Measurements from ENCODE around the gene ZW10. TPM values are rescaled to one million over a fixed set of nuclear protein-coding genes. Genes with fewer than 3 reads are reported as not detected.
"Not testable (repeated sequence)": the region's sequence is repeated elsewhere in the genome, so short reads cannot be mapped to it uniquely, and the experiment has no call there.

Gene ZW10
- total RNA-seq, 1 donor from 2014 or later = 24.4 TPM

GRCh38 chr11:113730887-113731726 lies 42.4 kb downstream of the ZW10 start:
- DNase-seq (ENCODE audit: low spot score) = no peak
- Mint-ChIP-seq H3K4me1 (ENCODE audit: low read depth) (peaks cover under 1% of the 10 kb centered on the region), H3K4me3 (ENCODE audit: low read depth) (no peak overlapping the region), H3K27me3 (ENCODE audit: low read depth) (no peaks in the 10 kb centered on the region), H3K36me3 (ENCODE audit: low read depth) (peaks cover 24% of the 10 kb centered on the region), H3K9me3 (no peaks in the 10 kb centered on the region), H3K27ac (no peak overlapping the region)
- intact Hi-C loops (cut with micrococcal nuclease) = loop anchor here (1.0 kb wide), 1 partner anchor 426 kb away; no protein-coding TSS in a partner anchor

GRCh38 chr11:113729456-113729855 lies 44.0 kb downstream of the ZW10 start:
- Mint-ChIP-seq H3K9me3 (no peaks in the 10 kb centered on the region), H3K27ac (no peak overlapping the region), H3K4me3 (ENCODE audit: low read depth) (no peak overlapping the region), H3K4me1 (ENCODE audit: low read depth) (peaks cover 3% of the 10 kb centered on the region), H3K36me3 (ENCODE audit: low read depth) (peaks cover 18% of the 10 kb centered on the region), H3K27me3 (ENCODE audit: low read depth) (no peaks in the 10 kb centered on the region)
- no peak for DNase-seq (ENCODE audit: low spot score)
- intact Hi-C loops (cut with micrococcal nuclease) = no loop called here

GRCh38 chr11:113728814-113729213 lies 44.7 kb downstream of the ZW10 start:
- no peak overlapping the region for H3K4me3 Mint-ChIP-seq (ENCODE audit: low read depth)
- H3K36me3 Mint-ChIP-seq (ENCODE audit: low read depth) = peaks cover 11% of the 10 kb centered on the region
- peaks cover 3% of the 10 kb centered on the region for H3K4me1 Mint-ChIP-seq (ENCODE audit: low read depth)
- intact Hi-C loops (cut with micrococcal nuclease) = no loop called here
- no peaks in the 10 kb centered on the region for H3K9me3 Mint-ChIP-seq
- no peak for DNase-seq (ENCODE audit: low spot score)
- no peaks in the 10 kb centered on the region for H3K27me3 Mint-ChIP-seq (ENCODE audit: low read depth)
- H3K27ac Mint-ChIP-seq = no peak overlapping the region

- Mint-ChIP-seq H3K4me3 (ENCODE audit: low read depth) (no peak overlapping the region), H3K36me3 (ENCODE audit: low read depth) (no peaks in the 10 kb centered on the region), H3K27ac (no peak overlapping the region), H3K9me3 (no peaks in the 10 kb centered on the region), H3K27me3 (ENCODE audit: low read depth) (no peaks in the 10 kb centered on the region), H3K4me1 (ENCODE audit: low read depth) (peaks cover 3% of the 10 kb centered on the region)
- intact Hi-C loops (cut with micrococcal nuclease) = no loop called here
- DNase-seq (ENCODE audit: low spot score) = no peak
Measured at GRCh38 chr11:113725913-113726312, 47.6 kb downstream of the ZW10 start.

- intact Hi-C loops (cut with micrococcal nuclease) = no loop called here
- no peaks in the 10 kb centered on the region for H3K27me3 Mint-ChIP-seq (ENCODE audit: low read depth)
- no peak for DNase-seq (ENCODE audit: low spot score)
- no peak overlapping the region for H3K4me3 Mint-ChIP-seq (ENCODE audit: low read depth)
- peaks cover 3% of the 10 kb centered on the region for H3K4me1 Mint-ChIP-seq (ENCODE audit: low read depth)
- no peak overlapping the region for H3K27ac Mint-ChIP-seq
- H3K36me3 Mint-ChIP-seq (ENCODE audit: low read depth) = no peaks in the 10 kb centered on the region
- H3K9me3 Mint-ChIP-seq = no peaks in the 10 kb centered on the region
Measured at GRCh38 chr11:113725407-113725806, 48.1 kb downstream of the ZW10 start.

- Mint-ChIP-seq H3K27me3 (ENCODE audit: low read depth) (no peaks in the 10 kb centered on the region), H3K36me3 (ENCODE audit: low read depth) (no peaks in the 10 kb centered on the region), H3K4me3 (ENCODE audit: low read depth) (no peak overlapping the region), H3K27ac (no peak overlapping the region), H3K4me1 (ENCODE audit: low read depth) (peaks cover 3% of the 10 kb centered on the region), H3K9me3 (no peaks in the 10 kb centered on the region)
- intact Hi-C loops (cut with micrococcal nuclease) = no loop called here
- DNase-seq (ENCODE audit: low spot score) = no peak
Measured at GRCh38 chr11:113724778-113725177, 48.7 kb downstream of the ZW10 start.

GRCh38 chr11:113723787-113724186 lies 49.7 kb downstream of the ZW10 start:
- H3K4me3 Mint-ChIP-seq (ENCODE audit: low read depth) = no peak overlapping the region
- peaks cover 5% of the 10 kb centered on the region for H3K9me3 Mint-ChIP-seq
- no peak overlapping the region for H3K27ac Mint-ChIP-seq
- DNase-seq (ENCODE audit: low spot score) = no peak
- H3K36me3 Mint-ChIP-seq (ENCODE audit: low read depth) = no peaks in the 10 kb centered on the region
- peaks cover 3% of the 10 kb centered on the region for H3K4me1 Mint-ChIP-seq (ENCODE audit: low read depth)
- no peaks in the 10 kb centered on the region for H3K27me3 Mint-ChIP-seq (ENCODE audit: low read depth)
- intact Hi-C loops (cut with micrococcal nuclease) = no loop called here

GRCh38 chr11:113722934-113723333 lies 50.6 kb downstream of the ZW10 start:
- Mint-ChIP-seq H3K27ac (no peak overlapping the region), H3K9me3 (peaks cover 5% of the 10 kb centered on the region), H3K4me3 (ENCODE audit: low read depth) (no peak overlapping the region), H3K36me3 (ENCODE audit: low read depth) (no peaks in the 10 kb centered on the region), H3K4me1 (ENCODE audit: low read depth) (peaks cover 3% of the 10 kb centered on the region), H3K27me3 (ENCODE audit: low read depth) (no peaks in the 10 kb centered on the region)
- intact Hi-C loops (cut with micrococcal nuclease) = no loop called here
- no peak for DNase-seq (ENCODE audit: low spot score)

GRCh38 chr11:113722221-113722620 lies 51.3 kb downstream of the ZW10 start:
- H3K36me3 Mint-ChIP-seq (ENCODE audit: low read depth) = no peaks in the 10 kb centered on the region
- H3K27ac Mint-ChIP-seq = no peak overlapping the region
- peaks cover 3% of the 10 kb centered on the region for H3K4me1 Mint-ChIP-seq (ENCODE audit: low read depth)
- no peak overlapping the region for H3K4me3 Mint-ChIP-seq (ENCODE audit: low read depth)
- DNase-seq (ENCODE audit: low spot score) = no peak
- peaks cover 5% of the 10 kb centered on the region for H3K9me3 Mint-ChIP-seq
- intact Hi-C loops (cut with micrococcal nuclease) = no loop called here
- H3K27me3 Mint-ChIP-seq (ENCODE audit: low read depth) = no peaks in the 10 kb centered on the region

GRCh38 chr11:113721462-113722066 lies 51.9 kb downstream of the ZW10 start:
- peaks cover 3% of the 10 kb centered on the region for H3K4me1 Mint-ChIP-seq (ENCODE audit: low read depth)
- H3K4me3 Mint-ChIP-seq (ENCODE audit: low read depth) = no peak overlapping the region
- intact Hi-C loops (cut with micrococcal nuclease) = no loop called here
- no peak overlapping the region for H3K27ac Mint-ChIP-seq
- H3K9me3 Mint-ChIP-seq = peaks cover 5% of the 10 kb centered on the region
- H3K27me3 Mint-ChIP-seq (ENCODE audit: low read depth) = no peaks in the 10 kb centered on the region
- DNase-seq (ENCODE audit: low spot score) = no peak
- no peaks in the 10 kb centered on the region for H3K36me3 Mint-ChIP-seq (ENCODE audit: low read depth)

GRCh38 chr11:113720478-113720877 lies 53.0 kb downstream of the ZW10 start:
- H3K9me3 Mint-ChIP-seq; H3K27ac Mint-ChIP-seq; DNase-seq (ENCODE audit: low spot score); intact Hi-C loops (cut with micrococcal nuclease); H3K4me3 Mint-ChIP-seq (ENCODE audit: low read depth); H3K36me3 Mint-ChIP-seq (ENCODE audit: low read depth); H3K4me1 Mint-ChIP-seq (ENCODE audit: low read depth); H3K27me3 Mint-ChIP-seq (ENCODE audit: low read depth): not testable (repeated sequence)

GRCh38 chr11:113715882-113716625 lies 57.4 kb downstream of the ZW10 start:
- Mint-ChIP-seq H3K4me1 (ENCODE audit: low read depth) (no peaks in the 10 kb centered on the region), H3K36me3 (ENCODE audit: low read depth) (no peaks in the 10 kb centered on the region), H3K27me3 (ENCODE audit: low read depth) (no peaks in the 10 kb centered on the region), H3K9me3 (peaks cover 5% of the 10 kb centered on the region), H3K27ac (no peak overlapping the region), H3K4me3 (ENCODE audit: low read depth) (no peak overlapping the region)
- intact Hi-C loops (cut with micrococcal nuclease) = no loop called here
- DNase-seq (ENCODE audit: low spot score) = no peak

GRCh38 chr11:113715273-113715672 lies 58.2 kb downstream of the ZW10 start:
- DNase-seq (ENCODE audit: low spot score) = no peak
- no peaks in the 10 kb centered on the region for H3K4me1 Mint-ChIP-seq (ENCODE audit: low read depth)
- no peaks in the 10 kb centered on the region for H3K27me3 Mint-ChIP-seq (ENCODE audit: low read depth)
- H3K9me3 Mint-ChIP-seq = peaks cover 5% of the 10 kb centered on the region
- no peaks in the 10 kb centered on the region for H3K36me3 Mint-ChIP-seq (ENCODE audit: low read depth)
- H3K4me3 Mint-ChIP-seq (ENCODE audit: low read depth) = no peak overlapping the region
- no peak overlapping the region for H3K27ac Mint-ChIP-seq
- intact Hi-C loops (cut with micrococcal nuclease) = no loop called here

Data from activated T-helper 2 cell treated with anti-CD3 and anti-CD28 coated beads, Interferon-gamma antibody, Interleukin-2, Interleukin-4, amounts not matched to agents 10 μg/mL and 5 μg/mL and 100 μg/mL, durations not matched to agents 14 hours and 24 hours and 36 hours (primary cell).